Panc1 (cell line): ENCODE measurements around the gene HGFAC. TPM values are rescaled to one million over a fixed set of nuclear protein-coding genes. Genes with fewer than 3 reads are reported as not detected.

Experiments used
- ATAC-seq: fragments of 200-7000 bp; cut with Tn5 transposase; 2 replicates; pipeline ENCODE4 v1.9.1; 2020; ENCODE audit warnings: mild to moderate bottlenecking, moderate library complexity
- BruUV-seq: library from RNA; stranded (reverse); fragments of 400-500 nt; replicated peaks from 2 replicates; lab custom pipeline; 2021; lab: Mats Ljungman, UMichigan
- CTCF ChIA-PET: fragments of 300-600 bp; sonication (Branson Sonifier 250); formaldehyde crosslinking; loops from one replicate; lab custom pipeline; 2022; ENCODE audit warnings: antibody characterized with exemption; lab: Charles Lee
- POLR2A ChIA-PET: fragments of 300-600 bp; sonication (Branson Sonifier 250); formaldehyde crosslinking; loops from one replicate; lab custom pipeline; 2022; ENCODE audit warnings: antibody characterized with exemption; lab: Charles Lee
- DNase-seq: peaks from one replicate; pipeline ENCODE4 v3.0.0-alpha.2; 2010; ENCODE audit warnings: low read depth, low spot score
- H3K27ac ChIP-seq: 2 replicates; pipeline ENCODE4 v1.5.1; 2011; ENCODE audit warnings: mild to moderate bottlenecking, low read length, inconsistent platforms
- H3K27me3 ChIP-seq: fragments of 200-500 bp; sonication (Bioruptor generic); 2 replicates; pipeline ENCODE4 v1.6.0; 2014; ENCODE audit warnings: low read length, inconsistent platforms; ENCODE audit not compliant: control insufficient read depth, insufficient read depth
- H3K36me3 ChIP-seq: fragments of 200-500 bp; sonication (Bioruptor generic); 2 replicates; pipeline ENCODE4 v1.5.1; 2014; ENCODE audit warnings: inconsistent platforms, mild to moderate bottlenecking, low read length, moderate library complexity; ENCODE audit not compliant: control insufficient read depth, insufficient read depth
- H3K4me1 ChIP-seq: 2 replicates; pipeline ENCODE4 v1.5.1; 2011; ENCODE audit warnings: inconsistent platforms, mild to moderate bottlenecking, low read length, moderate library complexity; ENCODE audit not compliant: control insufficient read depth, insufficient read depth
- H3K4me3 ChIP-seq, 2 experiments: 2 replicates each; pipeline ENCODE4 v1.5.1; 2011 to 2012; ENCODE audit warnings: low read depth in 2 of 2, low read length in 2 of 2, mild to moderate bottlenecking in 2 of 2, inconsistent platforms in 1 of 2, moderate library complexity in 1 of 2
- H3K9me3 ChIP-seq: fragments of 200-500 bp; sonication (Bioruptor generic); 2 replicates; pipeline ENCODE4 v1.5.1; 2014; ENCODE audit warnings: low read depth, mild to moderate bottlenecking, inconsistent platforms, low read length, moderate library complexity; ENCODE audit not compliant: control insufficient read depth, insufficient read depth
- CTCF ChIP-seq: fragments of 450-650 bp; IDR thresholded peaks from 2 replicates; pipeline ENCODE4 v1.5.1; 2017; ENCODE audit warnings: mild to moderate bottlenecking
- POLR2AphosphoS5 ChIP-seq: IDR thresholded peaks from 2 replicates; pipeline ENCODE4 v1.6.1; 2012; ENCODE audit warnings: mild to moderate bottlenecking, low read depth, low read length, moderate library complexity
- REST ChIP-seq, 2 experiments: IDR thresholded peaks; 2 replicates each; pipeline ENCODE4 v1.6.1; 2011 to 2012; ENCODE audit warnings: low read depth in 2 of 2, control low read depth in 1 of 2, low read length in 1 of 2, mild to moderate bottlenecking in 1 of 2, moderate library complexity in 1 of 2; ENCODE audit not compliant: insufficient read depth in 1 of 2
- SIN3A ChIP-seq: IDR thresholded peaks from 2 replicates; pipeline ENCODE4 v1.6.1; 2012; ENCODE audit warnings: low read depth, mild to moderate bottlenecking, low read length, moderate library complexity, borderline replicate concordance; ENCODE audit not compliant: insufficient read depth
- TCF7L2 ChIP-seq: IDR thresholded peaks from 2 replicates; pipeline ENCODE4 v1.6.1; 2011; ENCODE audit warnings: mild to moderate bottlenecking, low read depth, low read length, inconsistent platforms
- in situ Hi-C: cut with HindIII; loops from 2 replicates; pipeline ENCODE4 v1.10.0; 2016; ENCODE audit warnings: low sequenced_read_pairs, low pct_unique_long_range_greater_than_20kb
- intact Hi-C: fragments of 100-400 bp; cut with micrococcal nuclease; formaldehyde crosslinking; loops from one replicate; pipeline ENCODE4 v1.10.0; 2022; ENCODE audit not compliant: unreplicated experiment
- total RNA-seq: library from RNA; stranded (reverse); gene quantifications from one replicate; pipeline ENCODE4 v1.2.1, GENCODE V29; 2021; ENCODE audit not compliant: unreplicated experiment

The HGFAC gene
- total RNA-seq, 1 experiment from 2014 or later: 0.59 TPM

GRCh38 chr4:3419836-3420605 is 21.7 kb upstream of the HGFAC start:
- no peaks in the 10 kb centered on the region for H3K27me3 ChIP-seq
- POLR2A ChIA-PET: no interaction called here
- H3K4me1 ChIP-seq: no peaks in the 10 kb centered on the region
- no peaks in the 10 kb centered on the region for H3K36me3 ChIP-seq
- BruUV-seq: no TSS peak
- ATAC-seq (no peak), DNase-seq (no peak)
- intact Hi-C loops: no loop called here
- no peak overlapping the region for H3K27ac ChIP-seq
- CTCF ChIA-PET: interaction anchor here (0.8 kb wide), 1 partner anchor 27 kb away, joined by 6 read pairs; no protein-coding TSS in a partner anchor
- H3K9me3 ChIP-seq: no peaks in the 10 kb centered on the region
- H3K4me3 ChIP-seq: no peak overlapping the region
- TF ChIP-seq POLR2AphosphoS5: no peak
- no peak for TF ChIP-seq TCF7L2
- no peak for TF ChIP-seq CTCF
- no peak for TF ChIP-seq REST (IDR thresholded peaks at IDR 0.05; ENCODE audit: insufficient read depth in 1 of 2, low read depth in 2 of 2, low read length in 1 of 2)
- no peak for TF ChIP-seq SIN3A
- in situ Hi-C loops: no loop called here

GRCh38 chr4:3420606-3420955 is 21.2 kb upstream of the HGFAC start:
- CTCF ChIA-PET: no interaction called here
- POLR2A ChIA-PET: no interaction called here
- Histone ChIP-seq H3K4me3 (no peak overlapping the region), H3K36me3 (no peaks in the 10 kb centered on the region), H3K9me3 (no peaks in the 10 kb centered on the region), H3K4me1 (no peaks in the 10 kb centered on the region), H3K27ac (no peak overlapping the region), H3K27me3 (no peaks in the 10 kb centered on the region)
- intact Hi-C loops: no loop called here
- in situ Hi-C loops: no loop called here
- ATAC-seq: no peak
- no TSS peak for BruUV-seq
- TF ChIP-seq TCF7L2 (no peak), CTCF (no peak), REST (IDR thresholded peaks at IDR 0.05; ENCODE audit: insufficient read depth in 1 of 2, low read depth in 2 of 2, low read length in 1 of 2) (no peak), SIN3A (no peak)
- DNase-seq: no peak
